ENCODE data around the gene PTPRM.

PTPRM gene

DNA sequence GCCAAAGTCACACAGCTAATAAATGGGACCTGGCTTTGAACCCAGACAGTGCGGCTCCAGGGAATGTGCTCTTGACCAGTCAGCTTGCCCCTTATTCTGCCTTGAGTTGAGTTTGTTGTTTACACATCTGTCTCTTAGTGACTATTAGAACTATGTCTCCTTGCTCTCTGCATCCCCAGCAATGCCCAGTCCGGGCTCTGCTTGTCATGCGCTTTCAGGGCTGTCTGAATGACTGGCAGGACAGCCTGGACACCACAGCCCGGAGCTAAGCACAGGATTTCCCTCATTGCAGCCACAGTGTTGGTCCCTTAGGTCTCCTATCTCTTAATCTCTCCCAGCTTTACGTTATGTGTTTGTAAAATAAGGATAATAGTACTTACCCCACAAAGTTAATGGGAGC lies 795.7 kb downstream of the PTPRM start:
- DNase-seq (ENCODE audit: low read depth) = no peak

DNA sequence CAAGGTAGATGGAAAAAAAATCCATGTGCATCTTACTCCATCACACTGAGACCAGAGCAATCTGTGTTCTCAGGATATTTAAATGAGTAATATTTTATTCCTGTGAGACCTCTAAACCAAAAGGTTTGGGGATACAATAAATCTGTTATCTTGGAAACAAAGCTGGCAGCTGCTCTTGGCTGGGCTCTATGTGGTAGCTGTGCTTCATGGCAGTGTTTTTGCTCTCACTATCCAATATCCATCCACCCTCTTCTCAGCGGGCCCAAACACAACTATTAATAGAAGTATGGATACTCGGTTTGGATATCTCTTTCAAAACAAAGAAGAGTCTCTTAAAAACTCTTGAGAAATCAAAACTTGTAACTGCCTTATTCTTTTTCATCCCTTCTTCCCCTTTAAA lies 797.3 kb downstream of the PTPRM start:
- DNase-seq (ENCODE audit: low read depth) = no peak

DNA sequence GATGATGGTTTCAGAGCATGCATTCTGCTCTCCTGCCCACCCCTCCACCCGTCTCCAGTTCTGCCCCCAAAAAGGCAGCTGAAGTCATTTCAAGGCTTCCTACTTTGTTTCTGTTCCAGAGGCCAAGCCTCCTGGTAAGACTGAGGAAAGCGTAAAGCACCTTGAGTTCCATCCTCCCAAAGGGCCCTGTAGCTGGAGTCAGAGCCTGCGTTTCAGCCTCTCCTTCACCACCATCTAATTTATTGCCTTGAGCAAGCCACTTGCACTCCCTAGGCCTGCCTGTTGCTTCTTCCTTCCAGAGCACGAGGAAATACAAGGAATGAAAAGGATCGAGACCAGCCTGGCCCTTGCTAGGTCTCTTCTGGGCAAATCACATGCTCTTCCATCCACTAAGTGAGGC lies 797.9 kb downstream of the PTPRM start:
- no peak for DNase-seq (ENCODE audit: low read depth)

DNA sequence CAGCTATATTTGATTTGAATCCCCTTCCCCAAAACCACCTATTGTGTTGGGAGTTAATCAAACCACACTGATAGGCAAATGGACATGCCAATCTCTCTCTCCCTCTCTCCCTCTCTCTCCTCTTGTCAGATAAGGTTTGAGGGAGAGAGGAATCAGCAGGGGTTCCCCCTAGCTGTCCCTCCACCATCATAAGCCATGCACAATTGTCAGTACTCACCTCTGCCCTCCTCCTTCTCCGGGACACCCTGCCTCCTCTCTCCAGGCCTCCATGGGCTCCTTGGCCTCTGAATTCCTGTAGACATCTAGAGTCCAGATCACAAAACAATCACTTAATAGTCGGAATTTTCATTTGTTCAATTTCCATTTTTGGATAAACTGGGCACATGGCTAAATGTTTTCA lies 798.4 kb downstream of the PTPRM start:
- DNase-seq (ENCODE audit: low read depth) = no peak

DNA sequence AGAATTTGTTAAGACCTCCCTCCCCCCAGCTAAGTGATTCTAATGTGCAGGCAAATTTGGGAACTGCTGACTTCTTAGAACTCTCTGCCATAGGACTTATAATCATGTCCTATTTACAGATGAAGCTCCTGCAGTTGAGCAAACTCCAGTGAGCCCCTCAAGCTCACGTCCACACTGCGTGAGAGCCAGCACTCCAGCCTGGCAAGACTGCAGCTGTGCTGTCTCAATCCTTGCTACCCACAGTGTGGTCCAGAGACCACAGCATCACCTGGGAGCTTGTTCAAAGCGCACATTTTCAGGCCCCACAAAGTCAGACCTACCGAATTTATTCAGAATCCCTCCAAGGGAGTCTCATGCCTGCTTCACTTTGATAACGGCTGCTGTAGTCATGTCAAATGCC lies 799.0 kb downstream of the PTPRM start:
- DNase-seq (ENCODE audit: low read depth) = no peak

DNA sequence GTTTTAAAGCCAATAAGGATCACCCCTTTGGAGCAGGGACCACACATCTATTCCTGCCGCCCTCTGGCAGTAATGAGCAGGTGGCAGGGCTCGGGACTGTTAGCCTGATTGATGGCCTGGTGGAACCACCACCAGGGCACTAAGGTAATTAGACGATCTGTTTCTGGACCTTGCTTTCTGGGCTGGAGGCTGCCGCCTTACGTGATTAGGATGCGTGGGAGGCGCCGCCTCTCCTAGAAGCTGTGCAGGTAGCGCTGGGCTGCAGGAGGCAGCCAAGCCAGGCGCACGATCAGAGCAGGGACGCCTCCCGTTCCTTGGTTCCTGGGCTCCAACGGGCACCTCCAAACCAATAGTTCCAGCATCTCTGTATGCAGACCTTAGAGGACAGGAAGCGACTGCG lies 799.5 kb downstream of the PTPRM start:
- DNase-seq (ENCODE audit: low read depth) = no peak

DNA sequence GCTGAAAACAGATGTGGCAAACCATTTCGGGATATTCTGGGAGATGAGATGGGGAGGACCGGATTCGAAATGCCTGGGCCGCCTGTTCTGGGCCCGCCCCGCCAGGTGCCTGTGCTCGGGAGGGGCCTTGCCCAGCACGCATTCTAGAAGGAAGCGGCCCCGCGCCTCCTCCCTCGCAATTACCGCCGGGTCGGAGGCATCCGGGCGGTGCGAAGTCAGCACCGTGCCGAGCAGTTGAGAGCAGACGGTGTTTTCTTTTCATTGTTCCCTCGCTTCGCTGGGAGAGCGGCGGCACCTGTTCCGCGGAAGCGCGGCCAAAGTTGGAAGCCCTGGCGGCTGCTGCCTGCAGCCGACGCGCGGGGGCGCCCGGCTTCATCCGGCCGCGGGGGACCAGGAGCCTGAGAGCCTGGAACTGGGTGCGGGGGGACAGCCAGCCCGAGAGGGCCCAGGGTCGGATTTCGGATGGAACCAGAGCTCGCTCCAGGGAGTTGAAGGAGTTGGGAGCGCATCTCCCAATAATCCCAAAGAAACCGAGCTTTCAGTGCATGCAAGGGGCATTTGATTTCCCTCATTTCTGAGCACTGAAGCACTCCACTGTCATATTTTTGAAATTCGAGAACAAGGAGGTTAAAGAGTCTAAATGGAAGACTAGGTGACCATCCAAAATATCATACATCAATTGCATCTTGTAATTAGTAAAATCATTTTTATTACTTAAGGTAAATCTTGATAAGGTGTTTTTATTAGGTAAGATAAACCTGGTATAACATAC lies 800.3 kb downstream of the PTPRM start:
- DNase-seq (ENCODE audit: low read depth) = no peak

DNA sequence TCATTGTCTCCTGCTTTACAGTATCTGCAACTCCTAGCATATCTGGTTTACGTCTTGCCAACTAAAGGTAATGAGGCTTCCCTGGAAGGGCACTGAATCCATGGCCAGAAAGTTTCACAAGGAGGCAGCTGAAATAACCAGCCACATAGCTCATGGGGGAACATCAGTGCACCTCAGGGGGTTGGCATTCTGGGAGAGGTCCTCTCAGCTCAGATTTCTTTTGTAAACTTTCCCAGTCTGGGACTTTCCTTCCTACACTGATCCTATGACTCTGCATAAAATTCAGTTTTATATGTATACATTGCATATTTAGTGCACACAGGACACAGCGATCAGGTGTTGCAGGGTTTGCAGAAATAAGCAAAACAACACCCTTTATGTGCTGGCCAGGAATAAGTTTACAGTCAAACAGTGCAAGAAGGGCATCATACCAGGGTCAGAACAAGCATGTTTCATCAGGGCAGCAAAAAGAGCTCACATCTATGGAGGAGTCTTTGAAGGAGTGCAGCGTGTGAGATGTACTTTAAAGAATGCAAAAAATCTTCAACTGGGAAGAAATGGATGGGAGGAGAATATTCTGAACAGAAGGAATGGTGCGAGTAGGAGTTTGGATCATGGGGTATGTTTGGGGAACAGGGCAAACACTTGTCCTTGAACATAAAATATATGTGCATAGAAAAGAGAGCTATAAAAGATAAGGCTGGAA lies 801.5 kb downstream of the PTPRM start:
- no peak for DNase-seq (ENCODE audit: low read depth)

DNA sequence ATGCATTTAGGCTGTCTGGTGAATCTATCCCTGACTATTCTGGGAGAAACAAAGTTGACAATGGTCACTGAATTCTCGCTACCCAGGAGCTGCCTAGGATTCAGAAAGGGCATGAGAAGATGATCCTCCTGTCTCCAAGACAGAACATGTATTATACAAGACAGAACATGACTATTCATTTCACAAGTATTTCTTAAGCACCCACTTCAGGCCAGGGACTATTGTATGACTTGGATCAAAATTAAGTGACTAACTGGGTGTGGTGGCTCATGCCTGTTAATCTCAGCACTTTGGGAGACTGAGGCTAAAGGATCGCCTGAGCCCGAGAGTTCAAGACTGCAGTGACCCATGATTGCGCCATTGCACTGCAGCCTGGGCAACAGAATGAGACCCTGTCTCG lies 806.4 kb downstream of the PTPRM start:
- DNase-seq (ENCODE audit: low read depth) = no peak

DNA sequence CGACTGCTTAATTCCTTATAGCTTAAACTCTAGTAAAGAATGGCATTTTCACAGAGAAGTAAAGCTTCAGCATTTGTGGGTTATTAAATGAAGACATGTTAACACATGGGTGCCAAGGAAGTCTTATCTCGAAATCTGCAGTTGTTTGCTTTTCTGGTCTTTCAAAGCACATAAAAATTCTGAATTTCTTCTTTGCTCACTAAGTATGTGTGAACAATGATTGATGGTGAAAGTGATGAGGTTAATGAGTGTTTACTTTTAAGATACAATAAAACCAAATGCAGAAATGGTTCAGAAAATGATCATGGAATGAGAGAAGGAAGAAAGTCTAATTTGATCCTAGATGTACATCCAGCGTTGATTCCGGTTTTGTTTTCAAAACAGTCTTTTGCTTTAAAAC lies 807.6 kb downstream of the PTPRM start:
- no peak for DNase-seq (ENCODE audit: low read depth)

DNA sequence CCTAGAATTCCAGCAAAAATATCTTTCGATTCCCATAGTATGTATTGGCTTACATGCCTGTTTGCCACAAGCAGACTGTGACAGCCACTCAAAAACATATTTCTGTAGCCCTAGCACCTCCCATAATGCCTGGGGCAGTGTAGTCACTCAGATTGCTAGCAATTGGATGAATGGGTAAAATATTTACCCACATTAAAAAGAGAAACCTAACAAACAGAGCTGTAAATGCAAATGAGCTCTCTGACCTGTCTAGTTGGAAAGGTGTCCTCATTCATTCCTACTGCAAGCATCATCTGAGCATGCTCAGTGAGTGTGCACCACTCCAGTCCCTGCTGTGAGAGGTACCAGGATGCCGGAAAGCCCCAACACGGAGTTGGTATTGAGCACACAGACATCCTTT lies 808.1 kb downstream of the PTPRM start:
- DNase-seq (ENCODE audit: low read depth) = no peak

DNA sequence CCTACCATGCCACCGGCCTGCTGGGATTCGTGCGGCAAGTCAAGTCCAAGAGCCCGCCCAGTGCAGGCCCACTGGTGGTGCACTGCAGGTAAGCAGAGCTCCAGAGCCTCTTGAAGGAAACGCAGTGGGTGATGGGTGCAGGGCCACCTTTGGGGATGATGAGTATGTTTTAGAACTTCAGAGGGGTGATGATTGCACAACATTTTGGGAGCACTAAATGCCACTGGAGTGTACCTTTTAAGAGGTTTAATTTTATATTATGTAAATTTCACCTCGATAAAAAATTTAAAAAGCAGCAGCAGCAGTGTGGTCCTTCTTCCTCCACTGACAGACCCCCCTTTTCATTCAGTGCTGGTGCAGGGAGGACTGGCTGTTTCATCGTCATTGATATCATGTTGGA lies 809.0 kb downstream of the PTPRM start:
- DNase-seq (ENCODE audit: low read depth) = no peak

DNA sequence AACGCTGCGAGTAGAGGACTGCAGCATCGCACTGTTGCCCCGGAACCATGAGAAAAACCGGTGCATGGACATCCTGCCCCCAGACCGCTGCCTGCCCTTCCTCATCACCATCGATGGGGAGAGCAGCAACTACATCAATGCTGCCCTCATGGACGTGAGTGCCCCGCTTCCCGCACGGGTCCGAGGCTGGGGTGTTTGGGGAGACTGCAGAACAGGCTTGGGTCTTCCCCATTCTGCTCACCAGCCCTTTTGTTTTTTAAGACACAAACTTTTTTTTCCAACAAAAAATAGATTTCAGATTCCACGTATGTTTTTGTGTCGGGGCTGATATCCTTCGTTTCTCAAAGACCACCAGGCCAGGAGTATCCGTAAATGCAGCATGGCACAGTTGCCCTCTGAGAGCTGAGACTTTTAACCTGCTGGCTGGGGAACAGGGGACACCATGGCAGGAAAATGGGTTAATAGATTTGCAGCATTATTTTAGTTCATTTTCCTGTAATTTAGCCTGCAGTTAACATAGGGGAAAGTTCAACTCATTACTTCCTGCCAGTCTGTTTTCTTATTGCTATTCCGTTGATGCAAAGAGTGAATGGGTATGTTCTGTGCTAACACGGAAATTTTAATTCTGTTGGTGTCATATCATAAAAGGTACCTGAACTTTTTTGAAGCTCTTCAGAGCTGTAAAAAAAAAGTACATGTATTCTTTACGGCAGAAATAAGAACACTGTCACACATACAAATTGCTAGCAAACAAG lies 812.2 kb downstream of the PTPRM start:
- no peak for DNase-seq (ENCODE audit: low read depth)

DNA sequence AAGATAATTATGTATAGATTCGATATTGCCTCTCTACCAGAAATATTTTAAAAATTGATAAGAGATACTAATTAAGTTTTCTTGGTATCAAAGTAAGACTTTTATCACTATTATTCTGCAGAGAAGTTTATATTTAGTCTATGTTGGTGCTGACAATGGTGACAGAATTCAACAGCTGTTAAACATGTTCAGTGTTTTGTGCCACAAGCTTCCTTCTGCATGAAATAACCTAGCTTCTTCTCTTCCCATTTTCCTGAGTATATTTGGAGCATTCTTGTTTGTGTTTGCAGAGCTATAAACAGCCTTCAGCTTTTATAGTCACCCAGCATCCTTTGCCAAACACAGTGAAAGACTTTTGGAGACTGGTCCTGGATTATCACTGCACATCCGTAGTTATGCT lies 812.9 kb downstream of the PTPRM start:
- DNase-seq (ENCODE audit: low read depth) = no peak

DNA sequence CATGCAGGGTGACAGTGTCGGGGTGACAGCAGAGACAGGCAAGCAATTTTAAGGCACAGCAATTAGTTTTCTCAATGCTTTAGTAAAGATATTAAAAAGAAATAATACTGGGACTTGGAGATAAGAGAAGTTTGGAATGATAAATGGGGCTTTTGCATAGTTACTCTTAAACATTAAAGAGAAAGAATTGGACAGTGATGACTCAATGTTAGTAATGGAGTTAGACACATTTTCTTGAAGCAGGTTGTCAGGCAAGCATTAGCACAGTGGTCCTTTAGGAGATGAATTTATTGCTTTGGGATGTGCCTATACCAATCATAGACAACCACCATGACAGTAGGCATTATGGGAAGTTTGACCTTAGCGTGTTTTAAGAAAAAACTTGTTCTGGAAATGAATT lies 813.8 kb downstream of the PTPRM start:
- no peak for DNase-seq (ENCODE audit: low read depth)

DNA sequence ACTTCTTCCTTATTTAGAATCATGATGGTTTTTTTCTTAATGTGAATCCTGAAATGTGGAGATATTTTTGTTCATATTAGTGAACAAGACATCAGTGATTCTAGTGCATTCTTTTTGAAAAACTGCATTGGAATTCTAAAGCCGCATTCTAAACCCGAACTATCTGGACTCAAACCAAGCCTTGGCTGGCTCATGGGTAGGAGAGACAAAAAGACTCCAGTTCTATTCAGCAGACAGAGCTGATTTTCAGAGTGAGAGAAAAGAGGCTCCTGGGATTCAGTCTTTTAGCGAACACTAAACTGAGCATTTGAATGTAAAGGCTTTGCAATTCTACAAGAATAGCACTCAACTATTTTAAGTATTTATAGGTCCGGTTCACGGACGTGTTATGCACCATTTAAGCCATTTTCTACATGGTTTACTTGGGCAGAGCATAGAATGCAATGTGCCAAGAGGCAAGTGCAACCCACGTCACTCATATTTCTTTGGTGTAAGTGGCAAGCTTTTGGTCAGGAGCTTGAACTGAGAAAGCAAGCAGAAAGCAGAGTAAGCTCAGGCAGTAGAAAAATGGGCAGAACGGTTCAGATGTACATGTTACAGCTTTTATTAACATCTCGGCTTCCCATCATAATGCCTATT lies 814.8 kb downstream of the PTPRM start:
- DNase-seq (ENCODE audit: low read depth) = no peak

DNA sequence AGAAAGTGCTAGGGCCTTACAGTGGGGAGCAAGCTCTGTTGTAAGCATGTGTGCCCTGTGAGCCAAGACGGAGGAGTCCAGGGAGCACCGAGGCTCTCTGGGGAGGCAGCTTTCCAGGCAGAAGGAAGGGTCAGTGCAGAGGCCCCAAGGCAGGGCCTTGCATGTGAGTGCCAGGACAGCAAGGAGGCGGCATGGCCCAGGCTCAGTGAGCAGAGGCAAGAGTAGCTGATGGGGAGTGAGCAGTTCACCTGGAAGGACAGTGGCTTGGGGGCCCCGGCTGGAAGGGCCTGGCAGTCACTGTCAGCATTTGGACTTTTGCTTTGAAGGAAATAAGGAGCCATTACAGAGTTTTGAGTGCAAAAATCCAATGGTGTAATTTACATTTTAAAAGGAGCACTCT lies 818.3 kb downstream of the PTPRM start:
- DNase-seq (ENCODE audit: low read depth) = no peak

DNA sequence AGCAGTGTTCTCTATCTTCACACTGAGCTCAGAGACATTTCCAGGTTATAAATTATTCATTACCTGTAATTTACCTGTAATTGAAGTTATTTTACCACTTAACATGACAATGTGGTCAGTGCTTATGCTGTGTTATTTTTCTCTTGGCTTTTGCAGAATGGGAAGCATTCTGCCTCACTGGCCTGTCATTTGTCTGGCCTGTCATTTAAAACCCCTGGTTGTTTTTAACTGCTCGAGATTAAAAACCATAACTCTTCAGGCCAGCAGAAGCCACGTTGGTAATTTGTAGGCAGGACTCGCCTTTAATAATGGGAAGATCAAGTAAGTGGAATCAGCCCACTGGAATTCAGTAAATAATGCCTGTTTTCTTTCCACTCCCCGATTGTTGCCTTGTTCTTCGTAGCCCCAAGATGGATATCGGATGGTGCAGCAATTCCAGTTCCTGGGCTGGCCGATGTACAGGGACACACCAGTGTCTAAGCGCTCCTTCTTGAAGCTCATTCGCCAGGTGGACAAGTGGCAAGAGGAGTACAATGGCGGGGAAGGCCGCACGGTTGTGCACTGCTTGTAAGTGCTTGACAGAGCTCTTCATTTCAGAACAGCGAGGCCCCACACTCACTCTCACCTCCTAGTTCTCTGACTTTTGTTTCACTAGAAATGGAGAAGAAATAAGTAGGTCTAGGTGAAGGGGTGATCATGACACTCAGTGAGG lies 819.7 kb downstream of the PTPRM start:
- DNase-seq (ENCODE audit: low read depth) = no peak

DNA sequence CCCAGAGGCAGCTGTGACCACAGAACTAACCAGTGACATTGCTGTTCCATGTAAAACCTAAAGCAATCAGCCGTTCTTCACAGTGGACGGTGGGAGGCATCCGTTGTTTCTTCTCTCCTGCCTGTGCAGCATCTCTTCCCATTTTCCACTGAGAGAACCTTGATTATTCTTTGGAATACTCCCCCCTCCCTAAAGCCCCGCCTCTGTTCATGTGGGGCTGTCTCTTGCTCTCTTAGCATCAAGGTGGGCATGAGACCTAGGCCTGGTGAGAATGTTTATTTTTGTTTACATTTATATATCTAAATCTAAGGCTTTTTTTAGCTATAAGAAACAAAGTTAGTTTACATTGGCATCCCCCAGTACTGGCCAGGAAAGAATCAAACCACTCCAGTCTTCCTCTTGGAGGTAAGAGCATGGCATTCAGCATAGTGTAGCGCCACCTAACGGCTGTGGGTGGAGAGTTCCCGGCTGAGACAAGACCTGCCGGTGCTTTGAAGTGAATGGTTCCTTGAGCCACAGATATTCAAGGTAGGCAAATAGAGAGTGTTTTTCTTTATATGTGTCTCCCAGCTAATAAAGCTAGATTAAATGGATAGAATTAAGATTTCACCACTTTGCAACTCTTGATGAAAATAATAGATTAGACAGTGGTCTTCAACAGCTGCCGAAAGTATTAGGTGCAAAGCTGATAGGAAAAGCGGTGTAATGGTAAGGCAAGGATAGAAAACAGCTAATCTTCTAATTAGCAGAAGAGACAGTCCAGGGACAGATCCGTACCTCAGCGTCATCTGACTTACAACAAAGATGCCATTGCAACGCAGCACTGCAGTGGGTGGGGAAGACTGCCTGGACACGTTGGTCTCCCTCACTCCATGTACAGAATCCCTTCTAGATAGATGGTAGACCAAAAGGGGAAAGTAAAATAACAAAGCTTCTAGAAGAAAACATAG lies 822.5 kb downstream of the PTPRM start:
- DNase-seq (ENCODE audit: low read depth) = no peak

DNA sequence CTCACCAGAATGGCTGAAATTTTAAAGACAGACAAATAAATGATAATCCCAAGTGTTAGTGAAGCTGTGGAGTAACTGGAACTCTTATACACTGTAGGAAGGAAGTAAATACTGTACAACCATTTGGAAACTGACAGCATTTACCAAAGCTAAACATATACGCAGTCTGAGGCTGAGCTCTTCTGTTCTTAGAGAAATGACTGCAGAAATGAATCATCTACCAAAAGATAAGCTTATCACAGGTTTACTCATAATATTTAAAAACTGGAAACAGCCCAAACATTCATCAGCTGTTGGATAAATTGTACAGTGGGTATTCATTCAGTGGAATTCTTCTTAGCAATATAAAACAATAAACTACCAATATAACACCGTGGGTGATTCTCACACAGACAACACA lies 824.0 kb downstream of the PTPRM start:
- no peak for DNase-seq (ENCODE audit: low read depth)

DNA sequence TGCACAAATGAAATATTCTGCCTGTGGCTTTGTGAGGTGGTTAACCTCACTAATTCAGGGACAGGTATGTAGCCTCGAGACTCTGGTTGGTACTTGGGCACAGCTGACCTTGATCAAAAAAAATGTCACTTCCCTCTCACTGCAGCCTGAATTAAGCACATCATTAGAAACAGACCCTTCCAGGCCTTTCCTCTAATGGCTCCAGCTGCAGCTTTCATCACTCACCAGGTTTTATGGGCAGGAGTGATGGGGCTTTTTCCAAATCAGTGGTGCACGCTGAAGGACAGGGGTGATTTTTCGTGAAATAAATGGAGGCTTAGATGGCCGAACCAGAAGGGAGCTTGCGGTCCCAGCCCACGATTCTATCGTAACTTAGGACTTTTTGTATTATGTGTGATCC lies 829.1 kb downstream of the PTPRM start:
- no peak for DNase-seq (ENCODE audit: low read depth)
